Cardiac muscle cell (in vitro differentiated cells and primary cell): ENCODE measurements around the gene LYPD6B. TPM values are rescaled to one million over a fixed set of nuclear protein-coding genes. Genes with fewer than 3 reads are reported as not detected.

Experiments
- DNase-seq, 2 donors: peaks; one replicate each; pipeline versions ENCODE4 v3.0.0 to v3.0.0-alpha.2; 2010 to 2017; ENCODE audit warnings: low read depth in 1 of 2, low spot score in 1 of 2
- H3K27ac ChIP-seq: fragments of 200-600 bp; sonication (generic); 2 replicates; pipeline ENCODE4 v1.5.1; 2016
- H3K27me3 ChIP-seq: fragments of 200-600 bp; sonication (generic); 2 replicates; pipeline ENCODE4 v1.6.0; 2016; ENCODE audit warnings: control low read depth
- H3K36me3 ChIP-seq: fragments of 200-600 bp; sonication (generic); 2 replicates; pipeline ENCODE4 v1.5.1; 2016; ENCODE audit warnings: control low read depth
- H3K4me1 ChIP-seq: fragments of 200-600 bp; sonication (generic); 2 replicates; pipeline ENCODE4 v1.8.1; 2017; ENCODE audit warnings: low read depth, mild to moderate bottlenecking, mixed run types
- H3K4me3 ChIP-seq: fragments of 200-600 bp; sonication (generic); 2 replicates; pipeline ENCODE4 v1.5.1; 2016; ENCODE audit warnings: mild to moderate bottlenecking
- H3K9me3 ChIP-seq: fragments of 200-600 bp; sonication (generic); 2 replicates; pipeline ENCODE4 v1.5.1; 2017; ENCODE audit warnings: low read depth, mild to moderate bottlenecking, control low read depth
- polyA plus RNA-seq: library from polyadenylated mRNA; unstranded; fragments of >200 nt; fragmentation: Nextera tagmentation; extraction: Ambion mirVana; gene quantifications from 2 replicates; pipeline ENCODE4 v1.2.1, GENCODE V29; 2016
- total RNA-seq: library from RNA; depleted of rRNA; stranded (reverse); fragments of >200 nt; gene quantifications from 2 replicates; pipeline ENCODE4 v1.2.3, GENCODE V29; 2016
- TF ChIP-seq, protein P1 (sequence below): IDR thresholded peaks from 2 replicates; pipeline ENCODE4 v1.5.1; 2012; ENCODE audit warnings: low read depth, mild to moderate bottlenecking, low read length

Gene LYPD6B
- total and polyA plus RNA-seq, 2 experiments from 2014 or later: 1.6 to 5.7 TPM

DNA sequence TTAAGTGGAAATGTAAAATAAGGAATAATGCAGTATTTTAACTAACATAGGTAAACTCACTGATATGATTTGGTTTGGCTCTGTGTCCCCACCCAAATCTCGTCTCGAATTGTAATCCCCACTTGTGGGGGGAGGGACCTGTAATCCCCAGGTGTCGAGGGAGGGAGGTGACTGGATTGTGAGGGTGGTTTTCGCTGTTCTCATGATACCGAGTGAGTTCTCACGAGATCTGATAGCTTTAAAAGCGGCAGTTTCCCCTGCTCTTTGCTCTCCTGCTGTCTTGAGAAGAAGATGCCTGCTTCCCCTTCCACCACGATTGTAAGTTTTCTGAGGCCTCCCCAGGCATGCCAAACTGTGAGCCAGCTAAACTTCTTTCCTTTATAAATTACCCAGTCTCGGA, 182.5 kb downstream of the LYPD6B start:
- no peak for DNase-seq
- TF ChIP-seq, protein P1, sequence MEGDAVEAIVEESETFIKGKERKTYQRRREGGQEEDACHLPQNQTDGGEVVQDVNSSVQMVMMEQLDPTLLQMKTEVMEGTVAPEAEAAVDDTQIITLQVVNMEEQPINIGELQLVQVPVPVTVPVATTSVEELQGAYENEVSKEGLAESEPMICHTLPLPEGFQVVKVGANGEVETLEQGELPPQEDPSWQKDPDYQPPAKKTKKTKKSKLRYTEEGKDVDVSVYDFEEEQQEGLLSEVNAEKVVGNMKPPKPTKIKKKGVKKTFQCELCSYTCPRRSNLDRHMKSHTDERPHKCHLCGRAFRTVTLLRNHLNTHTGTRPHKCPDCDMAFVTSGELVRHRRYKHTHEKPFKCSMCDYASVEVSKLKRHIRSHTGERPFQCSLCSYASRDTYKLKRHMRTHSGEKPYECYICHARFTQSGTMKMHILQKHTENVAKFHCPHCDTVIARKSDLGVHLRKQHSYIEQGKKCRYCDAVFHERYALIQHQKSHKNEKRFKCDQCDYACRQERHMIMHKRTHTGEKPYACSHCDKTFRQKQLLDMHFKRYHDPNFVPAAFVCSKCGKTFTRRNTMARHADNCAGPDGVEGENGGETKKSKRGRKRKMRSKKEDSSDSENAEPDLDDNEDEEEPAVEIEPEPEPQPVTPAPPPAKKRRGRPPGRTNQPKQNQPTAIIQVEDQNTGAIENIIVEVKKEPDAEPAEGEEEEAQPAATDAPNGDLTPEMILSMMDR: no peak
- Histone ChIP-seq H3K27me3 (no peaks in the 10 kb centered on the region), H3K4me1 (peaks cover 32% of the 10 kb centered on the region), H3K9me3 (no peaks in the 10 kb centered on the region), H3K36me3 (no peaks in the 10 kb centered on the region), H3K27ac (no peak overlapping the region), H3K4me3 (no peak overlapping the region)

GRCh38 chr2:149221898-149222297, 183.4 kb downstream of the LYPD6B start:
- no peaks in the 10 kb centered on the region for H3K36me3 ChIP-seq
- H3K27ac ChIP-seq: no peak overlapping the region
- H3K4me1 ChIP-seq: peaks cover 32% of the 10 kb centered on the region
- TF ChIP-seq, protein P1: no peak
- no peaks in the 10 kb centered on the region for H3K9me3 ChIP-seq
- peak in 1 of 2 donors; percentile 36 for DNase-seq
- H3K4me3 ChIP-seq: no peak overlapping the region
- no peaks in the 10 kb centered on the region for H3K27me3 ChIP-seq

DNA sequence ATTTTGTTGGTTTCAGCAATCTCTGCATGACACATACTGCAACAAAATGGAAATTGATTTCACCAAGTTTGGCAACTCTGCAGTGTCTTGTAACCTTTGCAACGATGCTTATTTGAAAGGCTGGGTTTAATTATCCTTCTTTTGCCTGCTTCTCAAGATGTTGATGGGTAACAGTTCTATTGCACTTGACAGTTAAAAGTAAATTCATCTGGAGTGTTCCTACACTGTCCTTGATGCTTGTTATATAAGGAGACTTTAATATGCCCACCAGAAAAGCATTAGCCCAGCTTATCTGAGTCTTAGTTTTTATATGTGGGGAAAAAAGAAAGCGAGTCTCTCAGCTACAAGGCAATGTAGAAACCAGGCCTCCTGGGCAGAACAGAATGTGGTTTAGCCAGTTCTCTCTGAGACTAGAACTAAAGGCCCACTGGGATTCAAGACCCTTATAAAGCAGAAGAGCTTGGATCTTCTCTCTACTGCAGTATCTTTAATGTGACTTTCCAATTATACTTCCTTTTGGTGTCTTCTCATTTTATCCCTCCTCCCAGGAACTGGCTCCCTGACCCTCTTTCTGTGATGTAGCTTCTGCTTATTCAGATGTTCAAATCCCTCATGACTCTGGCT, 185.1 kb downstream of the LYPD6B start:
- no peak for DNase-seq
- no peaks in the 10 kb centered on the region for H3K36me3 ChIP-seq
- TF ChIP-seq, protein P1: no peak
- no peak overlapping the region for H3K4me3 ChIP-seq
- H3K4me1 ChIP-seq: peaks cover 32% of the 10 kb centered on the region
- H3K27ac ChIP-seq: no peak overlapping the region
- no peaks in the 10 kb centered on the region for H3K9me3 ChIP-seq
- no peaks in the 10 kb centered on the region for H3K27me3 ChIP-seq

DNA sequence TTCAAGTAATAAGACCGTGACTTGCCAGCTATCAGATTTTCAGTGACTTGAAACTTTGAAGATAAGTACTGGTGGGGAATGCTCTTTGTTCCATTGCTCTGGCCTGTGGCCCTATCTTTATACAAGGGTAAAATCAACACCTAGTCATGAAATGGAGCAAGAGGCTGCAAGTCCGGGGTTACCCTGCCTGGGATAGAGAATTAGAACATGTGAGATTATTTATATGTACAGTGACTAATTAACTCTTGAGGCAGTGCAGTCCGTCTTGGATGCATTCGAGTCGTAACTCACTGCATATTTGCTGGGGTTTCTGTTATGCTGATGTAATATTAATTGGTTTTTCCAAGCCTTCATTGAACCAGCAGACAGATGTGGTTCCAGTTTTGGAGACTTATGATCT, 186.0 kb downstream of the LYPD6B start:
- Histone ChIP-seq H3K4me3 (no peak overlapping the region), H3K36me3 (no peaks in the 10 kb centered on the region), H3K4me1 (peaks cover 32% of the 10 kb centered on the region), H3K27ac (no peak overlapping the region), H3K27me3 (no peaks in the 10 kb centered on the region), H3K9me3 (no peaks in the 10 kb centered on the region)
- no peak for DNase-seq
- TF ChIP-seq, protein P1: no peak

- Histone ChIP-seq H3K9me3 (no peaks in the 10 kb centered on the region), H3K4me3 (no peak overlapping the region), H3K27ac (no peak overlapping the region), H3K27me3 (no peaks in the 10 kb centered on the region), H3K36me3 (no peaks in the 10 kb centered on the region), H3K4me1 (peaks cover 27% of the 10 kb centered on the region)
- no peak for DNase-seq
- TF ChIP-seq, protein P1: no peak
Measured at GRCh38 chr2:149225446-149225845, 186.9 kb downstream of the LYPD6B start.

DNA sequence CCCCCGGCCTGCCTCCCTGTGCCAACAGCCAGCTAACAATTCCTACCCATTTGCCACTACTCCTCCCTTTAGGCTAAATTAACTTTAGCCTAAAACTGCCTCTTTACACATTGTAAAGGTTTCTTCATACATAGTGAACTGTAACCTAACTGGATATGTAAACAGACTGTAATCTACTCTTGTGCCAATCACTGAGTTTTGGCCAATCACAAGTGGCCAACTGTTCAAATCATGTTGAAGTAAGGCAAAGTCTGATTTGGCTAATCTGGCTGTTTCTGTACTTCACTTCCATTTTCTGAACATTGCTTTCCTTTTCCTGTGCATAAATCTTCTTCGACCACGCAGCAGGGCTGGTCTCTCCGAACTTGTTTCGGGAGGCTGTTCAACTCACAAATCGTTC, 188.3 kb downstream of the LYPD6B start:
- Histone ChIP-seq H3K4me3 (no peak overlapping the region), H3K27me3 (no peaks in the 10 kb centered on the region), H3K27ac (no peak overlapping the region), H3K4me1 (peaks cover 24% of the 10 kb centered on the region), H3K9me3 (no peaks in the 10 kb centered on the region), H3K36me3 (no peaks in the 10 kb centered on the region)
- TF ChIP-seq, protein P1: no peak
- no peak for DNase-seq
